Type B pancreatic cell (in vitro differentiated cells): ENCODE data around the gene RPRD1B. TPM values are rescaled to one million over a fixed set of nuclear protein-coding genes. Genes with fewer than 3 reads are reported as not detected.

Experiments
- DNase-seq: peaks from one replicate; pipeline ENCODE4 v3.0.0; 2021; ENCODE audit warnings: mixed read lengths; ENCODE audit not compliant: unreplicated experiment; ENCODE audit errors: extremely low spot score
- H3K27ac Mint-ChIP-seq: 2 replicates; pipeline ENCODE4 v1.8.0; 2021; ENCODE audit warnings: mild to moderate bottlenecking, mixed read lengths
- H3K27me3 Mint-ChIP-seq: 2 replicates; pipeline ENCODE4 v1.8.0; 2021; ENCODE audit warnings: mixed read lengths
- H3K36me3 Mint-ChIP-seq: 2 replicates; pipeline ENCODE4 v1.8.0; 2021; ENCODE audit warnings: mixed read lengths
- H3K4me1 Mint-ChIP-seq: one replicate; pipeline ENCODE4 v1.8.0; 2021; ENCODE audit warnings: mixed read lengths; ENCODE audit not compliant: unreplicated experiment
- H3K4me3 Mint-ChIP-seq: 2 replicates; pipeline ENCODE4 v1.8.0; 2021; ENCODE audit warnings: mild to moderate bottlenecking, mixed read lengths
- H3K9me3 Mint-ChIP-seq: 2 replicates; pipeline ENCODE4 v1.8.0; 2021; ENCODE audit warnings: mixed read lengths
- total RNA-seq: library from RNA; stranded (reverse); gene quantifications from 2 replicates; pipeline ENCODE4 v1.2.1, GENCODE V29; 2021; ENCODE audit warnings: low replicate concordance
- TF ChIP-seq, protein P1 (sequence below): fragments of 200-600 bp; sonication (generic); conservative IDR thresholded peaks from 2 replicates; pipeline ENCODE4 v1.5.0; 2021; ENCODE audit warnings: antibody characterized with exemption, mild to moderate bottlenecking

Gene RPRD1B
- total RNA-seq, 1 donor from 2014 or later = 41.9 TPM

DNA sequence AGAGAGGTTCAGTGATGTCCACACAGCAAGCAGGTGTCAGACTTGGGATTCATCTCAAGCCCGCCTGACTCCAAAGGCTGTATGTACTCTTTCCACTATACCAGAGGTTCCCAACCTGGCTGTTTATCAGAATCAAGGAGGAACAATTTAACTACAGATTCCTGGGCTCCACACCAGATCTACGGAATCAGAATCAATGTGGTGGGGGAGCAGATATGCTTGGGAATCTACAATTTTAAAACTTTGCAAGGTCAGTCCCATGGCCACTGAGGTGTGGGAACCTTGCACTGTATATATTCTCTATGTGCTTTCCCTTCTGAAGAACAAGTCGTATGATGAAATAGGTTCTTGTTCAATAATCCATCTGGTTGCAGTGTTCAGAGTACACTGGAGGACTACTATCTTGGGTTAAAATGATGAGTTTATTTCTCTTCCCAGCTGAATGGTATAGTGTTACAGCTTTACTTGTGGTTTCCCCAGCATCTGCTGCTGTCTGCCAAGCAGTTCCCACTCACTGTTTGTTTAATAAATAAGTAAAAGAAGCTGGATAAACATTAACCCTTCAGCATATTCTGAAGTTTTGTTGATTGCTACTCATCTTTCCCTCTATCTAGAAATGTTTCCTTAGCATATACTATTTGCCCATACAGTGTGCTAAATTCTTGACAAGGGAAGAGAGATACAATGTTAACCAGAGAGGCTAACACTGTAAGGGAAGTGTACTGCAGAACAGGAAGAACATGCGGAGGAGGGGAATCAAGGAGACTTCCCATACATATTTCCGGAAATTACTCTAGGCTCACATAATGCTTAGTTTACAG lies 10.2 kb upstream of the RPRD1B start:
- H3K27ac Mint-ChIP-seq = no peak overlapping the region
- no peaks in the 10 kb centered on the region for H3K9me3 Mint-ChIP-seq
- H3K4me1 Mint-ChIP-seq = peaks cover 6% of the 10 kb centered on the region
- H3K4me3 Mint-ChIP-seq = no peak overlapping the region
- H3K27me3 Mint-ChIP-seq = no peaks in the 10 kb centered on the region
- TF ChIP-seq, protein P1, sequence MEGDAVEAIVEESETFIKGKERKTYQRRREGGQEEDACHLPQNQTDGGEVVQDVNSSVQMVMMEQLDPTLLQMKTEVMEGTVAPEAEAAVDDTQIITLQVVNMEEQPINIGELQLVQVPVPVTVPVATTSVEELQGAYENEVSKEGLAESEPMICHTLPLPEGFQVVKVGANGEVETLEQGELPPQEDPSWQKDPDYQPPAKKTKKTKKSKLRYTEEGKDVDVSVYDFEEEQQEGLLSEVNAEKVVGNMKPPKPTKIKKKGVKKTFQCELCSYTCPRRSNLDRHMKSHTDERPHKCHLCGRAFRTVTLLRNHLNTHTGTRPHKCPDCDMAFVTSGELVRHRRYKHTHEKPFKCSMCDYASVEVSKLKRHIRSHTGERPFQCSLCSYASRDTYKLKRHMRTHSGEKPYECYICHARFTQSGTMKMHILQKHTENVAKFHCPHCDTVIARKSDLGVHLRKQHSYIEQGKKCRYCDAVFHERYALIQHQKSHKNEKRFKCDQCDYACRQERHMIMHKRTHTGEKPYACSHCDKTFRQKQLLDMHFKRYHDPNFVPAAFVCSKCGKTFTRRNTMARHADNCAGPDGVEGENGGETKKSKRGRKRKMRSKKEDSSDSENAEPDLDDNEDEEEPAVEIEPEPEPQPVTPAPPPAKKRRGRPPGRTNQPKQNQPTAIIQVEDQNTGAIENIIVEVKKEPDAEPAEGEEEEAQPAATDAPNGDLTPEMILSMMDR = no peak
- H3K36me3 Mint-ChIP-seq = peaks cover 30% of the 10 kb centered on the region
- no peak for DNase-seq

- TF ChIP-seq, protein P1 = no peak
- Mint-ChIP-seq H3K27me3 (no peaks in the 10 kb centered on the region), H3K36me3 (peaks cover 26% of the 10 kb centered on the region), H3K27ac (no peak overlapping the region), H3K4me1 (peaks cover 12% of the 10 kb centered on the region), H3K9me3 (peaks cover 7% of the 10 kb centered on the region), H3K4me3 (no peak overlapping the region)
- DNase-seq = no peak
Measured at GRCh38 chr20:38024496-38024895, 9.1 kb upstream of the RPRD1B start.

DNA sequence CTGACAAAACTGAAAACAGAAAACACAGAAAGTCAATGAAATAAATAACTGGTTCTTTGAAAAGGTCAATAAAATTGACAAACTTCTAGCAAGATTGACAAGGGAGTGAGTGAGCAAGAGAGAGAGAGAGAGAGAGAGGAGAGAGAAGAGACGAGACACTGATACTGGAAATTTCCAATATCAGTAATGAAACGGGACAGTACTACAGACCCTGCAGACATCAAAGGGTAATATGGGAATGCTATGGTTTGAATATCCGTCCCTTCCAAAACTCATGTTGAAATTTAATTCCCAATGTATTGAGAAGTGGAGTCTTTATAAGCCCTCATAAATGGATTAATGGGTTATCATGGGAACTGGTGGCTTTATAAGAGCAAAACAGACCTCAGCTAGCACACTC lies 4.1 kb upstream of the RPRD1B start:
- TF ChIP-seq, protein P1 = no peak
- Mint-ChIP-seq H3K27me3 (no peaks in the 10 kb centered on the region), H3K9me3 (peaks cover 16% of the 10 kb centered on the region), H3K27ac (no peak overlapping the region), H3K4me3 (peak overlapping the region; percentile 8), H3K4me1 (peaks cover 24% of the 10 kb centered on the region), H3K36me3 (peaks cover 31% of the 10 kb centered on the region)
- no peak for DNase-seq

GRCh38 chr20:38031957-38032356 lies 1.6 kb upstream of the RPRD1B start:
- TF ChIP-seq, protein P1 = no peak
- Mint-ChIP-seq H3K27ac (peak overlapping the region; percentile 91), H3K27me3 (no peaks in the 10 kb centered on the region), H3K36me3 (peaks cover 39% of the 10 kb centered on the region), H3K9me3 (peaks cover 16% of the 10 kb centered on the region), H3K4me1 (peaks cover 32% of the 10 kb centered on the region), H3K4me3 (peak overlapping the region; percentile 96)
- DNase-seq = no peak

- Mint-ChIP-seq H3K4me1 (peaks cover 36% of the 10 kb centered on the region), H3K27me3 (no peaks in the 10 kb centered on the region), H3K36me3 (peaks cover 44% of the 10 kb centered on the region), H3K9me3 (peaks cover 16% of the 10 kb centered on the region), H3K4me3 (peak overlapping the region; percentile 96), H3K27ac (peak overlapping the region; percentile 91)
- no peak for DNase-seq
- TF ChIP-seq, protein P1 = no peak
Measured at GRCh38 chr20:38032585-38033329, 789 bp upstream of the RPRD1B start.
